GM23338 (cell line): ENCODE data around the gene CROCC2. TPM values are rescaled to one million over a fixed set of nuclear protein-coding genes. Genes with fewer than 3 reads are reported as not detected.

Experiments
- ATAC-seq: fragments of 200-7000 bp; cut with Tn5 transposase; 3 replicates; pipeline ENCODE4 v1.9.1; 2020
- DNase-seq: peaks from one replicate; pipeline ENCODE4 v3.0.0-alpha.2; 2015; ENCODE audit warnings: low spot score
- H2AFZ ChIP-seq: fragments of 200-600 bp; sonication (generic); 2 replicates; pipeline ENCODE4 v1.8.0; 2016; ENCODE audit warnings: antibody characterized with exemption, mild to moderate bottlenecking, moderate library complexity
- H3F3A ChIP-seq: fragments of 200-600 bp; sonication (generic); replicated peaks from 2 replicates; pipeline ENCODE4 v1.8.0; 2017; ENCODE audit warnings: antibody characterized with exemption, mixed run types, low read depth
- H3K27ac ChIP-seq: fragments of 200-600 bp; sonication (generic); 2 replicates; pipeline ENCODE4 v1.6.1; 2016; ENCODE audit warnings: low read depth
- H3K27me3 ChIP-seq: fragments of 200-600 bp; sonication (generic); 2 replicates; pipeline ENCODE4 v1.8.0; 2016; ENCODE audit warnings: mild to moderate bottlenecking, mixed run types, moderate library complexity; ENCODE audit not compliant: insufficient read depth
- H3K36me3 ChIP-seq: fragments of 200-600 bp; sonication (generic); 2 replicates; pipeline ENCODE4 v1.8.0; 2016; ENCODE audit warnings: mild to moderate bottlenecking; ENCODE audit not compliant: insufficient read depth
- H3K4me1 ChIP-seq: fragments of 200-600 bp; sonication (generic); 2 replicates; pipeline ENCODE4 v1.8.0; 2016; ENCODE audit warnings: mild to moderate bottlenecking, moderate library complexity; ENCODE audit not compliant: insufficient read depth
- H3K4me2 ChIP-seq: fragments of 200-600 bp; sonication (generic); 2 replicates; pipeline ENCODE4 v1.7.1; 2017; ENCODE audit warnings: mixed run types
- H3K4me3 ChIP-seq: fragments of 200-600 bp; sonication (generic); 2 replicates; pipeline ENCODE4 v1.6.1; 2016; ENCODE audit warnings: mixed run types
- H3K79me2 ChIP-seq: fragments of 200-600 bp; sonication (generic); replicated peaks from 2 replicates; pipeline ENCODE4 v1.8.0; 2017; ENCODE audit warnings: mild to moderate bottlenecking; ENCODE audit not compliant: insufficient read depth
- H3K9me2 ChIP-seq: fragments of 200-600 bp; sonication (generic); 2 replicates; pipeline ENCODE4 v1.8.0; 2017; ENCODE audit not compliant: insufficient read depth
- H4K20me1 ChIP-seq: fragments of 200-600 bp; sonication (generic); replicated peaks from 2 replicates; pipeline ENCODE4 v1.8.0; 2017; ENCODE audit warnings: mild to moderate bottlenecking; ENCODE audit not compliant: insufficient read depth
- H3K27ac Mint-ChIP-seq: 2 replicates; pipeline ENCODE4 v1.8.0; 2020; ENCODE audit warnings: inconsistent platforms, mild to moderate bottlenecking, moderate library complexity, mixed read lengths
- H3K27me3 Mint-ChIP-seq: 3 replicates; pipeline ENCODE4 v1.8.0; 2022; ENCODE audit warnings: low read depth, mild to moderate bottlenecking, moderate library complexity, mixed read lengths, inconsistent platforms; ENCODE audit not compliant: insufficient read depth, poor library complexity
- H3K36me3 Mint-ChIP-seq: 3 replicates; pipeline ENCODE4 v1.8.0; 2021; ENCODE audit warnings: low read depth, mild to moderate bottlenecking, inconsistent platforms, moderate library complexity, mixed read lengths
- H3K4me1 Mint-ChIP-seq: 3 replicates; pipeline ENCODE4 v1.8.0; 2020; ENCODE audit warnings: mild to moderate bottlenecking, inconsistent platforms, mixed read lengths
- H3K4me3 Mint-ChIP-seq: 3 replicates; pipeline ENCODE4 v1.8.0; 2021; ENCODE audit warnings: moderate library complexity, mild to moderate bottlenecking, inconsistent platforms, mixed read lengths
- H3K9me3 Mint-ChIP-seq: 3 replicates; pipeline ENCODE4 v1.8.0; 2020; ENCODE audit warnings: moderate library complexity, mild to moderate bottlenecking, inconsistent platforms, mixed read lengths
- EZH2 ChIP-seq: fragments of 200-600 bp; sonication (generic); IDR thresholded peaks from one replicate; pipeline ENCODE4 v1.8.0; 2017; ENCODE audit warnings: antibody characterized with exemption, mild to moderate bottlenecking, low read depth; ENCODE audit not compliant: unreplicated experiment
- EZH2phosphoT487 ChIP-seq: fragments of 200-600 bp; sonication (generic); IDR thresholded peaks from one replicate; pipeline ENCODE4 v1.8.1; 2018; ENCODE audit warnings: antibody characterized with exemption; ENCODE audit not compliant: unreplicated experiment
- JUNB ChIP-seq: IDR thresholded peaks from one replicate; pipeline ENCODE4 v1.6.1; 2016; ENCODE audit warnings: antibody characterized with exemption; ENCODE audit not compliant: unreplicated experiment
- NANOG ChIP-seq: IDR thresholded peaks from 2 replicates; pipeline ENCODE4 v1.6.1; 2016; ENCODE audit warnings: antibody characterized with exemption, borderline replicate concordance
- POLR2AphosphoS5 ChIP-seq: IDR thresholded peaks from 2 replicates; pipeline ENCODE4 v1.6.1; 2016; ENCODE audit warnings: antibody characterized with exemption, low read depth
- STAT1 ChIP-seq: IDR thresholded peaks from one replicate; pipeline ENCODE4 v1.6.1; 2016; ENCODE audit warnings: antibody characterized with exemption; ENCODE audit not compliant: unreplicated experiment
- ZNF114 ChIP-seq: fragments of 250-450 bp; sonication (Bioruptor Pico); IDR thresholded peaks from 2 replicates; pipeline ENCODE4 v1.5.0; 2020; ENCODE audit warnings: mild to moderate bottlenecking, moderate library complexity
- ZNF331 ChIP-seq: fragments of 250-450 bp; sonication (Bioruptor Pico); IDR thresholded peaks from 2 replicates; pipeline ENCODE4 v1.5.0; 2020; ENCODE audit warnings: low read depth, mild to moderate bottlenecking, moderate library complexity
- polyA plus RNA-seq: library from polyadenylated mRNA; unstranded; fragments of >200 nt; fragmentation: Nextera tagmentation; extraction: Ambion mirVana; gene quantifications from 2 replicates; pipeline ENCODE4 v1.2.1, GENCODE V29; 2016
- total RNA-seq: library from RNA; depleted of rRNA; stranded (reverse); fragments of >200 nt; shearing (Covaris generic); gene quantifications from 2 replicates; pipeline ENCODE4 v1.2.3, GENCODE V29; 2014
- TF ChIP-seq, protein P1 (sequence below), 2 experiments: fragments of 200-600 bp in 1 of 2; sonication (generic) in 1 of 2; conservative IDR thresholded peaks; 2 replicates each; pipeline versions ENCODE4 v1.5.1 to v1.6.1; 2016 to 2017; ENCODE audit warnings: antibody characterized with exemption in 2 of 2, low read depth in 2 of 2, mild to moderate bottlenecking in 2 of 2, moderate library complexity in 1 of 2
- TF ChIP-seq, protein P2 (sequence below): IDR thresholded peaks from 2 replicates; pipeline ENCODE4 v1.6.1; 2016; ENCODE audit warnings: antibody characterized with exemption
- TF ChIP-seq, protein P3 (sequence below): IDR thresholded peaks from one replicate; pipeline ENCODE4 v1.6.1; 2018; ENCODE audit warnings: antibody characterized with exemption; ENCODE audit not compliant: unreplicated experiment

Gene CROCC2
- total and polyA plus RNA-seq, 2 experiments from 2014 or later, result not detected

DNA sequence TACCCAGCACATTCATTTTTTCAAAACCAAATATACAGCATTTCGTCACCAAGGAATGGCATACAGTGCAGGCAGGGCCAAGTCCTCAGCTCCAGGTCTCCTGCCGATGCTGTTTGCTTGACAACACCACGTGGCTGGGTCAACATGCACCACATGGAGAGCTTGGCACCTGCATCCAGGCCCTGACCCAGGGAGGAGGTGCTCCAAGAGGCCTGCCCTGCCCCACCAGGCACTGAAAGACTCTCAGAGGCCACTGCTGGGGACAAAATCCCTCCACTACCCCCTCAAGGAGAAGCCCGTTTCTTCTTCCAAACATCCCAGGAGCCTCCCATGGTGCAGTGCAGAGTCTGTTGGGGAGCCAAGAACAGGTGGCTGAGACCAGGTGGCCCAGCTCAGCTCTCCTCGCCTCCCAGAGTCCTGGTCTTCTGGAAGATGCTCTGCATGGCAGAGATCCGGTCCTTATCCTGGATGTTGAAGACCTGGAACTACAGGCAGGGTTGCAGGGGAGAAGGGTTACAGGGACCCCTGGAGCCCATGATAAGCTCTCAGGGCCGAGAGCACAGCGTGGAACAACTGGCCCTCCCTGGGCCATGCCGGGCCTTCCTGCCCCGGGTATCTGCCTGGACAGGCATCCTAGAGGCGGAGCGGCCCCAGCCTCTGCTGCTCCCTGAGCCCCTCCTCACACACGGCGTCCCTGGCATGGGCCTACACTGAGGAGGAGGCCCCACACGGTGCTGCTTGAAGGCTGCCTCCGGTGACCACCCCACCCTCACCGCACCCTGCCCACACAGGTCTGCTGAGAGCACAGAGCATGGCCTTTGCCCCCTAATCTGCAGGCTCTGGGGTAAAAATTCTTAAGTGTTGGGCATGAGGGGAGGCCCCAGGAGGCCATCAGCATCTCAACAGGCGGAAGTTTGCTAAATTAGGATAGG, 19.2 kb upstream of the CROCC2 start (continued):
- TF ChIP-seq NANOG, result no peak
- TF ChIP-seq STAT1, result no peak
- TF ChIP-seq, protein P1, sequence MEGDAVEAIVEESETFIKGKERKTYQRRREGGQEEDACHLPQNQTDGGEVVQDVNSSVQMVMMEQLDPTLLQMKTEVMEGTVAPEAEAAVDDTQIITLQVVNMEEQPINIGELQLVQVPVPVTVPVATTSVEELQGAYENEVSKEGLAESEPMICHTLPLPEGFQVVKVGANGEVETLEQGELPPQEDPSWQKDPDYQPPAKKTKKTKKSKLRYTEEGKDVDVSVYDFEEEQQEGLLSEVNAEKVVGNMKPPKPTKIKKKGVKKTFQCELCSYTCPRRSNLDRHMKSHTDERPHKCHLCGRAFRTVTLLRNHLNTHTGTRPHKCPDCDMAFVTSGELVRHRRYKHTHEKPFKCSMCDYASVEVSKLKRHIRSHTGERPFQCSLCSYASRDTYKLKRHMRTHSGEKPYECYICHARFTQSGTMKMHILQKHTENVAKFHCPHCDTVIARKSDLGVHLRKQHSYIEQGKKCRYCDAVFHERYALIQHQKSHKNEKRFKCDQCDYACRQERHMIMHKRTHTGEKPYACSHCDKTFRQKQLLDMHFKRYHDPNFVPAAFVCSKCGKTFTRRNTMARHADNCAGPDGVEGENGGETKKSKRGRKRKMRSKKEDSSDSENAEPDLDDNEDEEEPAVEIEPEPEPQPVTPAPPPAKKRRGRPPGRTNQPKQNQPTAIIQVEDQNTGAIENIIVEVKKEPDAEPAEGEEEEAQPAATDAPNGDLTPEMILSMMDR (conservative IDR thresholded peaks at IDR 0.05; ENCODE audit: low read depth in 2 of 2), result no peak
- TF ChIP-seq EZH2phosphoT487, result no peak
- TF ChIP-seq ZNF114, result no peak
- TF ChIP-seq POLR2AphosphoS5, result no peak
- TF ChIP-seq, protein P2, sequence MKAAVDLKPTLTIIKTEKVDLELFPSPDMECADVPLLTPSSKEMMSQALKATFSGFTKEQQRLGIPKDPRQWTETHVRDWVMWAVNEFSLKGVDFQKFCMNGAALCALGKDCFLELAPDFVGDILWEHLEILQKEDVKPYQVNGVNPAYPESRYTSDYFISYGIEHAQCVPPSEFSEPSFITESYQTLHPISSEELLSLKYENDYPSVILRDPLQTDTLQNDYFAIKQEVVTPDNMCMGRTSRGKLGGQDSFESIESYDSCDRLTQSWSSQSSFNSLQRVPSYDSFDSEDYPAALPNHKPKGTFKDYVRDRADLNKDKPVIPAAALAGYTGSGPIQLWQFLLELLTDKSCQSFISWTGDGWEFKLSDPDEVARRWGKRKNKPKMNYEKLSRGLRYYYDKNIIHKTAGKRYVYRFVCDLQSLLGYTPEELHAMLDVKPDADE, result no peak
- TF ChIP-seq, protein P3, sequence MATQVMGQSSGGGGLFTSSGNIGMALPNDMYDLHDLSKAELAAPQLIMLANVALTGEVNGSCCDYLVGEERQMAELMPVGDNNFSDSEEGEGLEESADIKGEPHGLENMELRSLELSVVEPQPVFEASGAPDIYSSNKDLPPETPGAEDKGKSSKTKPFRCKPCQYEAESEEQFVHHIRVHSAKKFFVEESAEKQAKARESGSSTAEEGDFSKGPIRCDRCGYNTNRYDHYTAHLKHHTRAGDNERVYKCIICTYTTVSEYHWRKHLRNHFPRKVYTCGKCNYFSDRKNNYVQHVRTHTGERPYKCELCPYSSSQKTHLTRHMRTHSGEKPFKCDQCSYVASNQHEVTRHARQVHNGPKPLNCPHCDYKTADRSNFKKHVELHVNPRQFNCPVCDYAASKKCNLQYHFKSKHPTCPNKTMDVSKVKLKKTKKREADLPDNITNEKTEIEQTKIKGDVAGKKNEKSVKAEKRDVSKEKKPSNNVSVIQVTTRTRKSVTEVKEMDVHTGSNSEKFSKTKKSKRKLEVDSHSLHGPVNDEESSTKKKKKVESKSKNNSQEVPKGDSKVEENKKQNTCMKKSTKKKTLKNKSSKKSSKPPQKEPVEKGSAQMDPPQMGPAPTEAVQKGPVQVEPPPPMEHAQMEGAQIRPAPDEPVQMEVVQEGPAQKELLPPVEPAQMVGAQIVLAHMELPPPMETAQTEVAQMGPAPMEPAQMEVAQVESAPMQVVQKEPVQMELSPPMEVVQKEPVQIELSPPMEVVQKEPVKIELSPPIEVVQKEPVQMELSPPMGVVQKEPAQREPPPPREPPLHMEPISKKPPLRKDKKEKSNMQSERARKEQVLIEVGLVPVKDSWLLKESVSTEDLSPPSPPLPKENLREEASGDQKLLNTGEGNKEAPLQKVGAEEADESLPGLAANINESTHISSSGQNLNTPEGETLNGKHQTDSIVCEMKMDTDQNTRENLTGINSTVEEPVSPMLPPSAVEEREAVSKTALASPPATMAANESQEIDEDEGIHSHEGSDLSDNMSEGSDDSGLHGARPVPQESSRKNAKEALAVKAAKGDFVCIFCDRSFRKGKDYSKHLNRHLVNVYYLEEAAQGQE, result no peak
- no peak for TF ChIP-seq EZH2

DNA sequence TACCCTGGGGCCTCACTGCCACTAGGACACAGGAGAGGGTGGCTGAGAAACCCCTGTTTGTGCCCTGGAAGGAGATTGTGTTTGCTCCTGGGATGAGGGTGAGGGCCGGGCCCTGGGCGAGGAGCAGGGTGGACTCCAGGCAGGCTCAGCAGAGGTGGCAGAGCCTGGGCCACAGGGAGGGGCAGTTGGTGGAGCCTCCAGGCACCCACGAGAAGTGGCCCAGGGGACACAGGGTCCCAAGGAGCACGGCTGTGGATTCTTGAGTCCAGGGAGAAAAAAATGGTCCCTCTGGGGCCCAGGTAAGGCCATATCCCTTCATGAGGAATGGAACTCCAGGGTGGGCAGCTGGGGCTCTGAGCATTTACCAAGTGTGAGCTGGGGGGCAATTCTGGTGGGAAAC, 18.5 kb upstream of the CROCC2 start:
- ATAC-seq (no peak; the same call in 2 of the 3 replicates), DNase-seq (no peak)
- Mint-ChIP-seq H3K4me3 (no peak overlapping the region), H3K27ac (no peak overlapping the region), H3K27me3 (peaks cover 5% of the 10 kb centered on the region), H3K36me3 (no peaks in the 10 kb centered on the region), H3K9me3 (no peaks in the 10 kb centered on the region), H3K4me1 (peaks cover 3% of the 10 kb centered on the region; the same call in 1 of the 3 replicates)
- Histone ChIP-seq H2AFZ (no peak overlapping the region), H3K27ac (no peak overlapping the region), H3K36me3 (no peaks in the 10 kb centered on the region), H3K27me3 (no peaks in the 10 kb centered on the region), H3F3A (no peaks in the 10 kb centered on the region), H3K4me1 (no peaks in the 10 kb centered on the region), H3K4me2 (no peak overlapping the region), H3K79me2 (no peaks in the 10 kb centered on the region), H3K9me2 (no peaks in the 10 kb centered on the region), H3K4me3 (no peak overlapping the region), H4K20me1 (no peaks in the 10 kb centered on the region)
- TF ChIP-seq EZH2phosphoT487, result no peak
- TF ChIP-seq NANOG, result no peak
- no peak for TF ChIP-seq ZNF114
- TF ChIP-seq, protein P2, result no peak
- no peak for TF ChIP-seq ZNF331
- TF ChIP-seq EZH2, result no peak
- TF ChIP-seq POLR2AphosphoS5, result no peak
- TF ChIP-seq JUNB, result no peak
- TF ChIP-seq, protein P3, result no peak
